Stimulated activated CD4-positive, alpha-beta T cell treated with anti-CD3 and anti-CD28 coated beads, Interleukin-12 subunit alpha, Interleukin-12 subunit beta, amount 100 ng/mL, for 24 hours (primary cell): ENCODE data around the gene KLHL12.

Experiments
- DNase-seq, 2 experiments: peaks; one replicate each; pipeline ENCODE4 v3.0.0-alpha.2; 2020; ENCODE audit warnings: low read depth in 2 of 2

Gene KLHL12

DNA sequence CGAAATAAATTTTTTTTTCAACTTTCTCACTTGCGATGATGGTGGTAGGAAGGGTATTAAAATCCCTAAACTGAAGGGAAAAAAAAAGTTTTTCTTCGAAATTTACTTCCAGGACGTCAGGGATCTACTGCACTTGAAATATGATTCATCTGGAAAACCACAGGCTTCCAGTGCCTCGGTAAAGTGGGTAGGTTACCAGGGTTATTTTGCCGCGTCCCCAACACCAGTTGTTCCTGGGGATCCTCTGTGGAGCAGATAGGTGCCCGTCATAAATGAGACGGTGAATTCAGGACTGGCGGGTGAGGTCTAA is 38.9 kb downstream of the KLHL12 start:
- DNase-seq, result no peak

DNA sequence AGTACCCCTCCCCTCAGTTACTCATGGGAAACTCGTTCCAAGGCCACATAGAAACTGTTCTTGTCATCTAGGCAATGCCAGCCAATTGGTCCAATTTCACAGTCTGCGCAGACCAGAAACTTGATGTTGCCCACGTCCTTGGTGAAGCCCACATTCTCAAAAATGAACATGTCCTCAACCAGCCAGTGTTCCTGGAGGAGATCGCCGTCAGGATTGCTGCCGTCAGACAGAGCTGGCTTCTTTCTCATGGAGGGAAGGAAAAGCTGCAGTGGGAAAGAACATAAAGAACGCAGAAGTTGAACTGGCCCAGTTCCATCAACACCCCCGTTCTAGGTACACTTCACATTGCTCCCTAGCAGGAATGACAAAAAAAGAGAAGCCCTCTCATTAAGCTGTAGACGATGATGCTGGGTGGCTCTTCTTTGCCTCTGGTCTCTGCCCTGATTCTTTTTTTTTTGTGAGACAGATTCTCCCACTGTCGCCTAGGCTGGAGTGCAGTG is 46.0 kb downstream of the KLHL12 start:
- DNase-seq, result no peak

DNA sequence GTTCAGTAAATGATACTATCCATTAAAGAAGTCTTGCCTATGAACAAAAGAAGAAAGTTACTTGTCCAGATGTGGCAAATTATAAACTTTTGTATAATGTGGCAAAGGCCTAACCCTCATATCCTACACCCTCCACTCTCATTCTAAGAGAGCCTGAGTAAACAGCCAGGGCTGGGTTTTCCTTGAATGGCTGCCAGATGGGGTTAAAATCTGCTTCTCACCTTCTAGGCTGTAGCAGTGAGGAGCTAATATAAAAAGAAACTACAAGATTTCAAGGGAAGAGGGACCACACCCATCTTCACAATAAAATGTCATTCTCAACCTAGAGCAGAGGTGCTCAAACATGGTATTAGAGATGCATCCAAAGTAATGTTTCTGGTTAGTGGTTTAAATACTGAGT is 47.0 kb downstream of the KLHL12 start:
- no peak for DNase-seq

DNA sequence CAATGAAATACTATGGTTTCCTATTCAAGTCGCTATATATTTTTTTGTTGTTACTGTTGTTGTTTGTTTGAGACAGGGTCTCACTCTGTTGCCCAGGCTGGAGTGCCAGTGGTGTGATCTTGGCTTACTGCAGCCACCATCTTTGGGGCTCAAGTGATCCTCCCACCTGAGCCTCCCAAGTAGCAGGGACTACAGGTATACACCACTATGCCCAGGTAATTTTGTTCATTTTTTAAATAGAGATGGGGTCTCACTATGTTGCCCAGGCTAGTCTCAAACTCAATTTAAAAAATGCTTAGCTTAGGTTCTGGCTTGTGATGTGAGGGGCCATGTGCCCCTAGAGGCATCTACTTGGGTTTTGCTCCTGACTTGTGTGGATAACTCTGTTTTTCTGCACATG is 47.9 kb downstream of the KLHL12 start:
- DNase-seq, result no peak

DNA sequence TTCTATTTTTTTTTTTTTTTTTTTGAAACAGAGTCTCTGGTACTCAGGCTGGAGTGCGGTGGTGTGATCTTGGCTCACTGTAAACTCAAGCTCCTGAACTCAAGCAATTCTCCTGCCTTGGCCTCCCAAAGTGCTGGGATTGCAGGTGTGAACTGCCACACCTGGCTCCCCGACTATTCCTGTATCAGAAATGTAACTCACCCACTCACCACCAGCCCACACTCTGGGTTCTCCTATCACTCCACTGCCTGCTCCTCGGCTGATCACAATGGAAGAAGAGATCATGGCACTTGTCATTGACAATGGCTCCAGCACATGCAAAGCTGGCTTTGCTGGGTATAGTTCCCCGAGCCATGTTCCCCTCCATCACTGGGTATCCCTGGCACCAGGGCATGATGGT is 54.0 kb downstream of the KLHL12 start:
- no peak for DNase-seq

DNA sequence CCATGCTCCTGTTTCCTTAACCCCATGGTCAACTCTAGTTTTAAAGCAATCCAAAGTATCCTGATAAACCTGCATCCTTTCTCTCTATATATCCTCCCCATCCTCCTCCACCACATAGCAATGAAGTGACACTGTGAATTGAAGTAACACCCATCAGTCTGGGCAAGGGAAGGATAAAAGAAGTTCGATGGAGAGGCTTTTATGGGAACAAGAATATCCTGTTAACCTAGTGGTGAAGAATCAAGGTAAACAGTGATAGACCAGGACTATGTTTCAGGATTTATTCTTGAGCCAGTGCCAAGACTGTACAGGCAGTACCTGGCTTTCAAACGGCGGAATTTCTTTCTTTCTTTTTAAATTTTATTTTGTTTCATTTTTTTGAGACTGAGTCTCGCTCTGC is 55.7 kb downstream of the KLHL12 start:
- DNase-seq, result no peak

DNA sequence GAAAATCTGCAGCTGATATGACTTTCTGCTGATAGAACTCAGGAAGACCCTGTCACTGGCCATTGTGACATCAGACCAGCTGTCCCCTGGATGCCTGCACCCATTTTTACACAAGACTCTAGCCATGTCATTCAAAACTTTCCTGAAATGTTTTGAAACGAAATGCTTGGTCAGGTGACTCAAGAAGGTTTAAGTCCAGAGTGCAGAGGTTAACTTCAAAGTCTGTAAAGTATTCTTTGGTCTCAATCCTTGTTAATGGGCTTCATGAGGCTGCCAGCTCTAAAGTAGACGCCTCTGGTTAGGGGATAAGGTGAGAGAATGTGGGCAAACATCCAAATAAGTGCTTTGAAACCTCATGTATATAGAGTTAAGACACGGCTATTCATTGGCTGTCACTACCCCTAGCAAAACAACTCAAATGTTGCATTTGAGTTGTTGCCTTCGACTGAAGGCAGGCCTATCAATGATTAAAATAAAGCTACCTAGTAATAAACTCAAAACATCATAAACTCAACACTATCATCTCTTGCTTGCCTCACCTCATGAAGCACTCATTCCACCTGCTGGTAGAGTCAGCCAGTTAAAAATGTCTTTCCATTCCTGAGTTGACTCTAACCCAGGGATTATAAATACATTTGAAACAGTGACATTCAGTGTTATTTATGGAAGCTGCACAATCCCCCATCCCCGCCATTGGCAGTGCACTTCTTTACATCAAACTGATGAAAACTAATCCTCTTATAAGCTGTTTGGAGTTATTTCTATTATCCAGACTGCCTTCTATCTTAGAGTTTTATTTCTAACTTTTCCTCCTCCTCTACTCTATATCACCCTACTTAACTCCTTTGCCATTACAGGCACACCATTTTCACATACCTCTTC is 64.1 kb downstream of the KLHL12 start:
- DNase-seq, result no peak

DNA sequence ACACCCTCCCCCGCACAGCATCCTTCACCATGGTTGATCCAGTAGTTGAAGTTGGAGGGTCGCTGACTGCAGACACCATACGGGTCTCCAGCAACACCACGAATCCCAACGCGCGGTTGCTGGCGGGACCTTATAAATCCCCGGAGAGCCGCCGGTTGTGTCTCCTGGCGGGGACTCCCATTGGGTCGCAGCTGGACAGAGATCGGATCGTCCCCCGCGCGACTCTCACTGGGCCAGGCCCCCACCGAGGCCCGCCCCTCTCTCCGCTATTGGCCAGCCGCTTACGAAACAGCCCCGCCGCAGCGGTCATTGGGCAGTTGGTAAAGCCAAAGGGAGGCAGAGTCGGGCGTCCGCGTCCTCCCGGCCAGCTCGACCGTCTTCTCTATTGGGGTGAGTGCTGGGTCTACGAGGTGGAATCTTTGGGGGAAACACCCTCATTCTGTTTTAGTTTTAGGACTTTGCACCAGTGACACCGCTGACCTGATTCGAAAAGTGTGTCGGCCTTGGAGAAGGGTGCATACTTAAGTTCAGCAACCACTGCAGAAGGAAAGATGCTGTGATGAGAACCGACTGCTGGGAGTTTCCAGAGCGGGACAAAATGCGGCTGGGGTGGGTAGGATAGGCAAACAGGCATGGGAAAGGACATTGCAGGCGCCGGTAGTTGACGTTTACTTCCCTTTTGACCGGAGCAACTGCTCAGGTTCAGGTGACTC is 65.5 kb downstream of the KLHL12 start:
- peak in 1 of 2 experiments; percentile 24 for DNase-seq

DNA sequence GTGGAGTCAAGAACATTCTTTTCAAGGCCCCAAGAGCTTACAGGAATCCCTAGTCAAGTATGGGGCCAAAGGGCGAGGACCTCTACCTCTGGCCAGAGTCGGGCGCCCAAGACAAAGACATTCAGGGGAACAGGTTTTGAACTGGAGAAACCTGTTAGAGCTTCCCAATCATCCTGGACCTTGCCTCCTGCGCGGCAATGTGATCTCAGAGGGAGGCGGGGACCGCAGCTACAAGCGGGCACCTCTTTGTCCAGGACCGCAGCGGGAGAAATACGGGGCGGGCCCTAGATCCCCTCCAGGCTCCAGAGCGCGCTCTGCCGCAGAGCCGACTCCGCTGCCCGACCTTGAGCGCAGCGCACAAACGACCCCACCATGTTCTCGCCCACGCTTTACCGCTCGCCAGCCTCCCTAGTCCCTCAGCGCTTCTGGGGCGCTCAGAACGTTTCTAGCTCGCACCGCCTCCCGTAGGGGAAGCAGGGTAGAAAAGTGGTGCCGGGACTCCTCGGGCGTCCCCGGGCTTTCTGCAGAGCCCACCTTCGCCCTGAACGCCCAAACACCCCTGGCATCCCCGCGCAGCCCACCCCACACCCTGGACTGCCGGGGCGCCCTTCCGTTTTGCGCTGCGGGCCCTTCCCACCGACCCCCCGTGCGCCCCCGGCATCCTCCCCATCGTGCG is 66.2 kb downstream of the KLHL12 start:
- DNase-seq, result peak in 1 of 2 experiments; percentile 14

DNA sequence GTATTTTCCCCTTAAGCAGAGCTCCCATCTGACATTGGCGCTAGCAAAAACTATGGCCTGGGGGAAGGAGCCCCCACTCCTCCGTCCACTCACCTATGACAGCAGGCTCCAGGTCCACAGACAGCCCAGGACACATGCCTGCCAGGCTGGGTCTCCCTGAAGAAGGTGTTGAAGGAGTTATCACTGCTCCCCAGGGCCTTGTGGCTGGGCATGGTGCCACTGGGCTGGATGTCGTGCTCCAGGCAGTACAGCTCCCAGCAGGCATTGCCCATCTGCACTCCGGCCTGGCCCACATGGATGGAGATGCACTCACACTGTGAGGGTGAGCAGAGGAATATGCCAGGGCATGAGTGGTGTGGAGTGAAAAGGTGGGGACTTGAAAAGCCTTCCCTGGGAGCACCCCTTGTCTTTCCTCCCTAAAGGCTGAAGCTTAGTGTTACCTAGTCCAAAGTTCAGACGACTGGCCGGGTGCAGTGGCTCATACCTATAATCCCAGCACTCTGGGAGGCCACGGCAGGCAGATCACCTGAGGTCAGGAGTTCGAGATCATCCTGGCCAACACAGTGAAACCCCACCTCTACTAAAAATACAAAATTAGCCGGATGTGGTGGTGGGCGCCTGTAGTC is 68.1 kb downstream of the KLHL12 start:
- no peak for DNase-seq

DNA sequence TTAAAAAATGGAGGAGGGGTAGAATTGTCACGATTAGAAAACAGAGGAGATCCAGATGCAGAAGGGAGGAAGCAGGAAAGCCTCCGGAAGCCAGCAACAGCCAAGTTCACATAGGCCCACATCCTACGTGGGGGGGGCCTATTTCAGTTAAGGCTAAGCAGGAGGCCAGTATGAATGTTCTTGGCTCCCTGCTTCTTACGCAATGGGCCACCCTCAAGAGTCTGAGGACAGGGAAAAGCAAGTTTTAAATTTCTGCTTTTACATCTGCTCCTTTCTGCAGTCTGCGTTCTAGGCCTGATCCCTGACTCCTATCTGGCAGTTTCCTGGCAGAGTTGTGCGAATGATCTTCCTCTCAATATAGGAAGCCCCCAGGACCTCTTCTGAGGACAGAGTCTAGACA is 68.7 kb downstream of the KLHL12 start:
- DNase-seq, result no peak

DNA sequence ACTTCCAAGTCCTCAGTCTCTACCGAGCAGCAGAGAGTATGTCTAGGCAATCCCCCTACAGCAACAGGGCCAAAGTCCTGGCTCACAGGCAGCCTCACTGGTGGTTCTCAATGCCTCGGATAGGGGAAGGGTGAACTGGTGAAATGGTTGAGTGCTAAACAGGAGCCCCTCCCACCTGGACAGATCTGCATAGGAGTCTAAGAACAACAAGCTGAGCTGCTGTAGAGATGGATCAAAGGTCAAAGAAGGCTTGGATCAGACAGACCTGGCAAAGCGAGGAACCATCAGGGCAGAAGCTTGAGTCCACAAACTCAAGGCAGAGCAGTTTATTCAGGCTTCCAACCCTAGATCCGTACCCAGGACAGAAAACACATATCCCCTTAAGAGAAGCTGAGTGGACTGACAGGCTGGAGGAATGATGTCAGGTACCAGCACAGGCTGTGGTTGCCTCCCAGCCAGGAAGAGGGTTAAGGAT is 69.9 kb downstream of the KLHL12 start:
- DNase-seq, result no peak

DNA sequence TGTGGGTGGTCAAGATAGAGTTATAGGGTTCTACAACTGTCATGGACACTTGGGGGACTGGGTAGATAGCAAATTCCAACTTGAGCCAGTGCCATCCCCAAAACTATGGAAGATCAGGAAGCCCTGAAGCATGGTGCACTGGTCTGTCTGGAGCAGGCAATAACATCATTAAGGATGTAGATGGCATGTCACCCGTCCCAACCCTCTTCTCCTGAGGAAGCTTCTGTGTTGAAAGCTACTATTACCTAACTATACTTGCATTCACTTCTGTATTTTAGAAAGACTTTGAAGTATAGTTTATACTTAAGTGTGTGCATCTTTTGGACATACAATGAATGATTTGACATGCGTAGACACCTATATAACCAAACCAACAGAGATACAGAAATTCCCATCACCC is 71.0 kb downstream of the KLHL12 start:
- DNase-seq, result no peak

DNA sequence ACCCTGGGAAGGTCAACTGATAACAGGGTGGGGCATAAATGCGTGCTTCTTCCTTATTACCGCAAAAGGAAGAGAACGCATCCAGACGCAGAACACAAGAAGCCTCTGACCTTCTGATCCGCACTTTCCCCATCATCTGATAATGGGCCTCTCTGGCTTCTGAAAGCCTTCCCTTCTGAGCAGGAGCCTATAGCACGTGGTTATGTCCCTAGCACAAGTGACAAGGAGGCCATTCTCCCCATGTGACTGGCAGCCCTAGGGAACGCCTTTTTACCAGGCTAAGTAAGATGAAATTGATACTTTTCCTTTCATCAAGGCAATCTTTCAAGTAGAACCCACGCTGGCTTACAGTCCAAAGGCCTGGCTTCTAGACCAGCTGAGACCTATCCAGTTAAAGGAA is 72.2 kb downstream of the KLHL12 start:
- DNase-seq, result no peak

DNA sequence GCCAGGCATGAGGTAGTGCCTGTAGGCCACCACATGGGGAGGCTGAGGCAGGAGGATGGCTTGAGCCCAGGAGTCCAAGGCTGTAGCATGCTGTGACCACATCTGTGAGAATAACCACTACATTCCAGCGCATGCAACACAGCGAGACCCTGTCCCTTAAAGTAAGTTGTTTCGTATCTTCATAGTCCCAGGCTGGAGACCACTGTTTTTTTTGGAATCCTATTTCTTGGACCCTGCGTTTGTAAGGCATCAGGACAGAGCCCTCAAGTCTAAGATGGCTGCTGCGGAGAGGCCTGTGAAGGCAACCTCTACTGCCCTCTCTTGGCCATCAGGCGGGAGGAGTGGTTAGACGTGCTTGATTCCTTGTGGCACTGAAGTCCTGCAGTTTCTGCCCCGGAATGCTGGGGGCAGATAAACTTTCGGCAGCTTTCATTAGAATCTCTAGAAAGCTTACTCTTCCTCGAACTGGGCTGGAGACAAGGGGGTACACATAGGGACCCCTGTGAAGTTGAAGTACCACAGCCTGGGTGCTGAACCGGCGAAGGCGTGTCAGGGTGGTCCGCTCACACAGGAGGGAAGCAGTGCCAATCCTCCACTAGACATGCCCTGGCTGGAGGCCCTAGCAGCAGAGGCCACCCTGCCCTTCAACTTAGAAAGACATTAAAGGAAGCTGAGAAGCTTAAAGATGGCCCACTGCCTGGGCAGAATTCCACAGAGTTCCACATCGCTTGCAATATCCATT is 74.7 kb downstream of the KLHL12 start:
- peak in 1 of 2 experiments; percentile 28 for DNase-seq

DNA sequence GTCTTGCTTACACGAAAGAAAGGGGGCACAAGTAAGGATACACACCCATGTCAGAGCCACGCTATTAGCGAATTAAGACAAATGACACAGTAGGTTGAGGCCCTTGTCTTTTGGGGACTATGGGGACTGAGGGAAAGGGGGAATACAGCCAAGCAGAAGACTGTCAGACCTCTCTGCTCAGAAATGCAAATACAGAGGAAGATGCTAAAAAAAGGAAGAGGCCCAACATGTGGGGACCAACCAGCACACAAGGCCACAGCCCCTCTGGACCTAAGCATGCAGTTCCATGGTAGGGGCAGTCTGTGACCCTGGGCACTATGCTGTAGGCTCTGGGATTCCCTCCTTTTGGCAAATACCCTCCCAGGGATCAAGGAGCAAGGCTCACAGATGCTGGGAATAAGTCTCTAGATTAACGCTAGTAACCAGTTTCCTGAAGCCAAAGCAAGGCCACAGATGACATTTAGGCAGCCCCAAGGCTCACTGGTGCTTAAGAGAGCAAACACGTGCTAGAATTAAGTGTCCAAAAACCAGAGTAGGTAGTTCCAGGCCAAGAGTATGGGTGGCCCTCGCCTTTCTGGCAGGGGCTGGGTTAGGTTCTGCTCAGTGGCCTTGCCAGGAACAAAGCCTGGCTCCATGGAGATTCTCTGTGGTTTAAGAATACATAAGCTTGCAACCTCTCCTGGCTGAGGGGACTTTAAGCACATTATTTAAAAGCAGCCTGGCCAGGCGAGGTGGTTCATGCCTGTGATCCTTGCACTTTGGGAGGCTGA is 76.3 kb downstream of the KLHL12 start:
- no peak for DNase-seq

DNA sequence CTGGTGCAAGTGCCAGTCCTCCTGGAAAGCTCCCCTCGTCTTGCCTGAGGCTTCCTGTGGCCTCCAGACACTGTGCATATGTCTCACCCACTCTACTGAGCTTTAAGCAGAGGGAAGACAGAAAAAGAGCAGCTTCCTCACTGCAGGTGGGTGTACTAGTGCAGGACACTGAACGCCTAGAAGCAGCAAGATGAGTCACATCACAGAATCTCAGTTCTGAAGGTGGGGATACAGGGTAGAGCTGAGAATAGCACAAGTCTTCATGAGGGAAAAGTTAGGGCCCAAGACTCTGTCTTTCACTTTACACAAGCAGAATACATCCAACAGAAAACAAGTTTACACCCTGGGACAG is 78.9 kb downstream of the KLHL12 start:
- DNase-seq, result no peak

DNA sequence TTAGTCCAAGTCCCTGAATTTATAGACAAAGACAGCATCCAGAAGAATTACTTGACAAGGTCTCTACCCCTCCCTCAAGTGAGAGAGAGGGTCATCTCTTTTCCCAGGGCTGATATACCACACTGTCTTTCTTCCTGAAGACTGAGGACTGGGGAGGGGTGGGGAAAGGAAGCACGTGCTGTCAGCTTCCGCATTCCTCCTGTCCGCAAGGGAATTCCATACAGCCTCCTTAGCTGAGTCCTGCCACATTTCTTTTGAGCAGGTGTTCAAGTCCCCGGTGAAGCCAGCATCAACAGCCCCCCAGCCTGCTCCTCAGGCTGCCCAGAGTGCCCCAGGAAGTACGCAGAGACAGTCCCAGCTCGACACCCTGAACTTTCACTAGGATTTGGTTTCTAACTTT is 82.1 kb downstream of the KLHL12 start:
- no peak for DNase-seq

DNA sequence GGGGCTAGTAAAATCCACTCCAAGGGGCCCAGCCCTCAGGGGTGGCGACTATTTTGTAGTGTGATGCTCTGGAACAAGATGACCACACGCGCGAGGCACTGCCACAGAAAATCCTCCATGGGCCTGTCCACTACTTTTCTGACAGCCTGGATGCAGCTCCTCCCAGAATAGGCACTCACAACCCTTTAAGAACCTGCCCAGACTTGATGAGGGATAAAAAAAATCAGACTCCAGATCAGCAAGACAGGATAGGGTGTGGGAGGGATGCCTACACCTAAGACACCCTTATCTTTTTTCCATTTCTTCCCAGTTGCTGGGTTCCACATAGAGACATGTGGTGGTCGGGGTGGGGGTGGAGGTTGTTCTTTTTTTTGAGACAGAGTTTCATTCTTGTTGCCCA is 82.8 kb downstream of the KLHL12 start:
- DNase-seq, result no peak

DNA sequence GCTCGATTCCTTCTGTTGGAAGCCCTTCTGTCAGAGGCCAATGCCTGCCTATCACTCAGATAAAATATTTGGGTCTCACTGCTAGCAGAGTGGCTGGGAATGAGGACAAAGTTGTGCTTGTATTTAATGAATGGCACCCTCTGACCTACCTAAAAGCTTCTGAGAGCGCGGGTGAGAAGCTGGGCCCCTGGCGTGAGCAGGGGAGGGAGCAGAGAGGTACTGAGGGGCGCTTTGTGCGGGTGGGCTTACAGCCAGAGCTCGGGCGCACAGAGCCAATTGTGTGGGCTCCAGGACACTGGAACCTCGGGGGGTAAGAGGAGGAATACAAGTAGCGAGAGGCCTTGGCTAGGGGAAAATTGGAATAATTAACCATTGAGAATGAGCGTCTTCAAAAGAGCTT is 84.0 kb downstream of the KLHL12 start:
- no peak for DNase-seq
